ENCODE measurements around the gene PIAS1.

Gene PIAS1

GRCh38 chr15:68061171-68061570 lies 7.1 kb downstream of the PIAS1 start:
- no peak for TF ChIP-seq CTCF (IDR thresholded peaks at IDR 0.05; ENCODE audit: control insufficient read depth, insufficient read depth, low read depth, low read length, missing control alignments)
- no peak for DNase-seq (ENCODE audit: low read depth)
- no peak overlapping the region for H3K4me3 ChIP-seq (ENCODE audit: control insufficient read depth, low read depth, low read length)

GRCh38 chr15:68061602-68062001 lies 7.5 kb downstream of the PIAS1 start:
- DNase-seq (ENCODE audit: low read depth) = no peak
- TF ChIP-seq CTCF (IDR thresholded peaks at IDR 0.05; ENCODE audit: control insufficient read depth, insufficient read depth, low read depth, low read length, missing control alignments) = no peak
- H3K4me3 ChIP-seq (ENCODE audit: control insufficient read depth, low read depth, low read length) = no peak overlapping the region

- TF ChIP-seq CTCF (IDR thresholded peaks at IDR 0.05; ENCODE audit: control insufficient read depth, insufficient read depth, low read depth, low read length, missing control alignments) = no peak
- DNase-seq (ENCODE audit: low read depth) = no peak
- no peak overlapping the region for H3K4me3 ChIP-seq (ENCODE audit: control insufficient read depth, low read depth, low read length)
Measured at GRCh38 chr15:68062214-68062613, 8.1 kb downstream of the PIAS1 start.

GRCh38 chr15:68062946-68063465 lies 8.9 kb downstream of the PIAS1 start:
- no peak for TF ChIP-seq CTCF (IDR thresholded peaks at IDR 0.05; ENCODE audit: control insufficient read depth, insufficient read depth, low read depth, low read length, missing control alignments)
- DNase-seq (ENCODE audit: low read depth) = no peak
- H3K4me3 ChIP-seq (ENCODE audit: control insufficient read depth, low read depth, low read length) = no peak overlapping the region

- no peak overlapping the region for H3K4me3 ChIP-seq (ENCODE audit: control insufficient read depth, low read depth, low read length)
- no peak for TF ChIP-seq CTCF (IDR thresholded peaks at IDR 0.05; ENCODE audit: control insufficient read depth, insufficient read depth, low read depth, low read length, missing control alignments)
- DNase-seq (ENCODE audit: low read depth) = no peak
Measured at GRCh38 chr15:68063606-68064005, 9.5 kb downstream of the PIAS1 start.

- TF ChIP-seq CTCF (IDR thresholded peaks at IDR 0.05; ENCODE audit: control insufficient read depth, insufficient read depth, low read depth, low read length, missing control alignments) = no peak
- H3K4me3 ChIP-seq (ENCODE audit: control insufficient read depth, low read depth, low read length) = no peak overlapping the region
- no peak for DNase-seq (ENCODE audit: low read depth)
Measured at GRCh38 chr15:68073576-68074288, 19.6 kb downstream of the PIAS1 start.
